ENCODE results near the gene KCTD4.

Gene KCTD4

GRCh38 chr13:45174478-45174877, 26.4 kb downstream of the KCTD4 start:
- no peak for DNase-seq

GRCh38 chr13:45168555-45168930, 32.3 kb downstream of the KCTD4 start:
- no peak for DNase-seq

GRCh38 chr13:45167611-45168554, 33.0 kb downstream of the KCTD4 start:
- no peak for DNase-seq

GRCh38 chr13:45166858-45167257, 34.0 kb downstream of the KCTD4 start:
- DNase-seq, result no peak

- no peak for DNase-seq
Measured at GRCh38 chr13:45162821-45163220, 38.0 kb downstream of the KCTD4 start.

- DNase-seq, result no peak
Measured at GRCh38 chr13:45162194-45162593, 38.7 kb downstream of the KCTD4 start.

GRCh38 chr13:45156565-45157361, 44.1 kb downstream of the KCTD4 start:
- no peak for DNase-seq

GRCh38 chr13:45149964-45150363, 50.9 kb downstream of the KCTD4 start:
- no peak for DNase-seq

GRCh38 chr13:45143346-45143751, 57.5 kb downstream of the KCTD4 start:
- DNase-seq, result no peak

Measured in midbrain (tissue), 1 donor.